AG04450 (cell line): ENCODE data around the gene AKIRIN2. TPM values are rescaled to one million over a fixed set of nuclear protein-coding genes. Genes with fewer than 3 reads are reported as not detected.

ENCODE experiments used
- CTCF ChIA-PET: fragments of 300-600, 350-600 bp; formaldehyde crosslinking; extraction: SDS; loops from one replicate; lab custom pipeline; 2022; ENCODE audit warnings: antibody characterized with exemption, inconsistent platforms; lab: Charles Lee
- POLR2A ChIA-PET: fragments of 350-600 bp; formaldehyde crosslinking; extraction: SDS; loops from one replicate; lab custom pipeline; 2021; ENCODE audit warnings: antibody characterized with exemption, inconsistent platforms; lab: Yijun Ruan, JAX
- DNase-seq: peaks from one replicate; pipeline ENCODE4 v3.0.0-alpha.2; 2011; ENCODE audit warnings: low read depth, low spot score
- H3K27ac ChIP-seq: one replicate; pipeline ENCODE4 v1.5.1; 2012; ENCODE audit warnings: low read depth, low read length, control low read depth
- H3K27me3 ChIP-seq: one replicate; pipeline ENCODE4 v1.6.0; 2012; ENCODE audit warnings: low read length; ENCODE audit not compliant: control insufficient read depth, insufficient read depth
- H3K4me3 ChIP-seq: 2 replicates; pipeline ENCODE4 v1.5.1; 2011; ENCODE audit warnings: mild to moderate bottlenecking, low read depth, low read length, control low read depth
- H3K9me3 ChIP-seq: 2 replicates; pipeline ENCODE4 v1.5.1; 2012; ENCODE audit warnings: low read length; ENCODE audit not compliant: control insufficient read depth, insufficient read depth
- CTCF ChIP-seq: IDR thresholded peaks from 2 replicates; pipeline ENCODE4 v1.5.1; 2011; ENCODE audit warnings: low read depth, low read length, control low read depth, inconsistent platforms
- polyA plus RNA-seq: library from polyadenylated mRNA; depleted of rRNA; stranded (reverse); fragments of >200 nt; gene quantifications from 2 replicates; pipeline ENCODE4 v1.2.3, GENCODE V29; 2011

Gene AKIRIN2
- polyA plus RNA-seq, 1 experiment = 30.4 TPM

GRCh38 chr6:87656857-87657256, 45.2 kb downstream of the AKIRIN2 start:
- ChIA-PET CTCF (interaction anchor here (0.7 kb wide), 1 partner anchor 723 kb away, joined by 3 read pairs; no protein-coding TSS in a partner anchor), POLR2A (interaction anchor here (0.5 kb wide), 1 partner anchor 10 kb away, joined by 3 read pairs; no protein-coding TSS in a partner anchor)
- H3K9me3 ChIP-seq = no peaks in the 10 kb centered on the region; the same call in 1 of the 2 replicates
- H3K4me3 ChIP-seq = no peak overlapping the region
- no peak overlapping the region for H3K27ac ChIP-seq
- H3K27me3 ChIP-seq = no peaks in the 10 kb centered on the region
- DNase-seq = no peak
- TF ChIP-seq CTCF = no peak

DNA sequence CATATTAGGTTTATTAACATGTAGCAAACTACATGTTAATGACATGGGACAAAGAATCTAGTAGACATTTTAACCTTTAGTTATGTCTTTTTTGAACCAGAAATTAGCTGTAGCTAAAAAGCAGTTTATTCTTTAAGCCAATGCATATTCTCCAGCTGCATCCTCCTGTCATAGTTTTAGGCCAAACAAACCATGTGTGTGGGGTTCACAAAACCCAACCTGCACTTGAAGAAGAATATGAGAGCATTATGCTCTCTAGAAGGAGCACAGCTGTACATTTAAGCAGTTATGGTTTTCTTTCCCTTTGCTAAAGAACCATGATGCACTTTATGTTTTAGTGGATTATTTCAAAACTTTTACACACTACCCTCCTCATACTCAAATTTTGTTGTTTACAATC, 46.2 kb downstream of the AKIRIN2 start:
- CTCF ChIA-PET = interaction anchor here (0.6 kb wide), 2 partner anchors 176 to 199 kb away, joined by 3 read pairs; no protein-coding TSS in a partner anchor

GRCh38 chr6:87654875-87655454, 47.1 kb downstream of the AKIRIN2 start:
- CTCF ChIA-PET = no interaction called here
- no peak for DNase-seq
- TF ChIP-seq CTCF = no peak
- Histone ChIP-seq H3K27me3 (no peaks in the 10 kb centered on the region), H3K9me3 (no peaks in the 10 kb centered on the region; the same call in 1 of the 2 replicates), H3K27ac (no peak overlapping the region), H3K4me3 (no peak overlapping the region)
- POLR2A ChIA-PET = no interaction called here

More for the DNA sequence above, 46.2 kb downstream of the AKIRIN2 start:
- POLR2A ChIA-PET = interaction anchor here (1.0 kb wide), 1 partner anchor 44 kb away, joined by 3 read pairs; no protein-coding TSS in a partner anchor
- DNase-seq = no peak
- TF ChIP-seq CTCF = no peak
- Histone ChIP-seq H3K27ac (no peak overlapping the region), H3K27me3 (no peaks in the 10 kb centered on the region), H3K4me3 (no peak overlapping the region), H3K9me3 (no peaks in the 10 kb centered on the region; the same call in 1 of the 2 replicates)

DNA sequence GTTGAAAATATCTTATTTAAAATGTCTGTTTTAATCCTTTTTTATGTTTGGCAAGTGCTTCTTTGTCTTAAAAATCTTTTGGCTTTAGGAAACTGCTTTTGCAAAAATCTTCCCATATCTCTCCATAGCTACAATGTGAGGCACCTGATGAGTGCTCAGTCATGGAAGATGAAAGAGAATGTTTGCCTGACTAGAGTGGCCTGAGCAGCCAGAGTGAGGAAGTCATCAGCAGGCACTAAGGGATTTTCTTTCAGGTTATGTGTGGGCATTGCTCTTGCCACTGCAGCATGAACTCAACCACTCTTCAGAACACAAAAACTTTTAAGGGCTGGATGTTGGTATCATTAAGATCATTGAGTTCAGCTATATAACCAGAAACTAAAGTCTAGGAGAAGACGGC, 47.9 kb downstream of the AKIRIN2 start:
- Histone ChIP-seq H3K27me3 (no peaks in the 10 kb centered on the region), H3K27ac (no peak overlapping the region), H3K9me3 (no peaks in the 10 kb centered on the region), H3K4me3 (no peak overlapping the region)
- CTCF ChIA-PET = no interaction called here
- no peak for DNase-seq
- no peak for TF ChIP-seq CTCF
- POLR2A ChIA-PET = no interaction called here
